Measurements from ENCODE around the gene ABCA1.

ABCA1 gene

DNA sequence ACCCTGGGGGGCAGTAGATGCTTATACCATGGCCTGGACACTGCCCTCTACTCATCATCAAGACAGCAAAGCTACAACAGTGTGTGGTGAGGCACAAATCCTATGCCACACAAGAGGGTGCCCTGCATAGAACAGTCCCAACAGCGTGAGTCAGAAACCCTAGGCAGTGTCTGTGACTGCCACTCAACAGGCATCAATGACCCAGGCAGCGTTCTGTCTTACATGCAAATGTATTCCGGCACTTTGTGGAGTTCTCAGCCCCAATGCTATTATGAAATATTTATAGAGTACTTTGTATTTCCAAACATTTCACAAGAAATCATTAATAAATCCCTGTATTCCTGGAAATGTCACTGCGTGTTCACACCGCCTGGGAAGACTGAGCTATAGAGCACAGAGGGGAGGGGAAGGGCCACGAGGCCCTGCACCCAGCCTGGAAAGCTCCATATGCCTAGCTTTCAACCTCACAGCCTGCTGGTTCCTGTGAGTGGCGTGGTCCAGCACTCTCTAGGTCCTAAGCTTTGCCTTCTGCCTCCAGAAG lies 86.3 kb downstream of the ABCA1 start:
- TF ChIP-seq, protein P1, sequence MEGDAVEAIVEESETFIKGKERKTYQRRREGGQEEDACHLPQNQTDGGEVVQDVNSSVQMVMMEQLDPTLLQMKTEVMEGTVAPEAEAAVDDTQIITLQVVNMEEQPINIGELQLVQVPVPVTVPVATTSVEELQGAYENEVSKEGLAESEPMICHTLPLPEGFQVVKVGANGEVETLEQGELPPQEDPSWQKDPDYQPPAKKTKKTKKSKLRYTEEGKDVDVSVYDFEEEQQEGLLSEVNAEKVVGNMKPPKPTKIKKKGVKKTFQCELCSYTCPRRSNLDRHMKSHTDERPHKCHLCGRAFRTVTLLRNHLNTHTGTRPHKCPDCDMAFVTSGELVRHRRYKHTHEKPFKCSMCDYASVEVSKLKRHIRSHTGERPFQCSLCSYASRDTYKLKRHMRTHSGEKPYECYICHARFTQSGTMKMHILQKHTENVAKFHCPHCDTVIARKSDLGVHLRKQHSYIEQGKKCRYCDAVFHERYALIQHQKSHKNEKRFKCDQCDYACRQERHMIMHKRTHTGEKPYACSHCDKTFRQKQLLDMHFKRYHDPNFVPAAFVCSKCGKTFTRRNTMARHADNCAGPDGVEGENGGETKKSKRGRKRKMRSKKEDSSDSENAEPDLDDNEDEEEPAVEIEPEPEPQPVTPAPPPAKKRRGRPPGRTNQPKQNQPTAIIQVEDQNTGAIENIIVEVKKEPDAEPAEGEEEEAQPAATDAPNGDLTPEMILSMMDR (IDR thresholded peaks at IDR 0.05; ENCODE audit: insufficient read depth, low read length, poor library complexity, severe bottlenecking) = no peak
- TF ChIP-seq EZH2phosphoT487 (conservative IDR thresholded peaks at IDR 0.05; ENCODE audit: low read length) = no peak
- no peaks in the 10 kb centered on the region for H3K27me3 ChIP-seq (ENCODE audit: low read length)
- no peaks in the 10 kb centered on the region for H4K20me1 ChIP-seq (ENCODE audit: low read depth, low read length)

DNA sequence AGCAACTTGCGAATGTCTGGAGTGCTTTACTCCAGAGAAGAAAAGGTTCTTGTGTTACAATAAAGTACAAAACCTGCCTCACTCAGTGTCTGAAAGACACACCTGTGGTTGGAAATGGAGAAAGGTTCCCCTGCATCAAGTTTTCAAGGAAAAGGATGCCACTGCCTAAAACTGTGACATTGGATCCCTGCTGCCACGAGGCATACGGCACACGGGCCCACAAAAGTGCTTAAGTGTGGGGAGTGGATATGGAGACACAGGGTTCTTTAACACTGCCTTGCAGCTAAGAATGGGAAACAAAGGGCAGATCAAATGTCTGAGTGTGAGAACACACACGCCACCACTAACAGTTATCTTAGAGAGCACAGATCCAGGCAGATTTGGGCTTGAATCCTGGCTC lies 89.0 kb downstream of the ABCA1 start:
- Histone ChIP-seq H3K9me3 (ENCODE audit: insufficient read depth, low read length) (no peaks in the 10 kb centered on the region), H3K9ac (ENCODE audit: low read length) (no peak overlapping the region), H3K9me2 (replicated peaks; ENCODE audit: insufficient read depth, low read length) (no peaks in the 10 kb centered on the region), H3K36me3 (ENCODE audit: low read length) (no peaks in the 10 kb centered on the region), H3K27me3 (ENCODE audit: low read length) (no peaks in the 10 kb centered on the region), H3K79me2 (ENCODE audit: insufficient read depth, low read length) (no peaks in the 10 kb centered on the region), H2AFZ (ENCODE audit: low read depth, low read length, severe bottlenecking) (no peak overlapping the region), H3F3A (ENCODE audit: insufficient read depth) (no peaks in the 10 kb centered on the region), H3K4me2 (ENCODE audit: low read depth, low read length, poor library complexity, severe bottlenecking) (no peak overlapping the region), H4K20me1 (ENCODE audit: low read depth, low read length) (no peaks in the 10 kb centered on the region), H3K4me3 (ENCODE audit: insufficient read depth, low read length, poor library complexity, severe bottlenecking) (no peak overlapping the region), H3K27ac (ENCODE audit: low read depth, low read length) (no peak overlapping the region)
- TF ChIP-seq EZH2phosphoT487 (conservative IDR thresholded peaks at IDR 0.05; ENCODE audit: low read length) = no peak
- TF ChIP-seq, protein P1 (IDR thresholded peaks at IDR 0.05; ENCODE audit: insufficient read depth, low read length, poor library complexity, severe bottlenecking) = no peak

More for the DNA sequence above, 86.3 kb downstream of the ABCA1 start:
- Histone ChIP-seq H3K9me2 (replicated peaks; ENCODE audit: insufficient read depth, low read length) (no peaks in the 10 kb centered on the region), H3K4me2 (ENCODE audit: low read depth, low read length, poor library complexity, severe bottlenecking) (no peak overlapping the region), H3K79me2 (ENCODE audit: insufficient read depth, low read length) (no peaks in the 10 kb centered on the region), H3K36me3 (ENCODE audit: low read length) (no peaks in the 10 kb centered on the region), H2AFZ (ENCODE audit: low read depth, low read length, severe bottlenecking) (no peak overlapping the region), H3K27ac (ENCODE audit: low read depth, low read length) (no peak overlapping the region), H3F3A (ENCODE audit: insufficient read depth) (no peaks in the 10 kb centered on the region), H3K9me3 (ENCODE audit: insufficient read depth, low read length) (no peaks in the 10 kb centered on the region), H3K4me3 (ENCODE audit: insufficient read depth, low read length, poor library complexity, severe bottlenecking) (no peak overlapping the region), H3K9ac (ENCODE audit: low read length) (no peak overlapping the region)

DNA sequence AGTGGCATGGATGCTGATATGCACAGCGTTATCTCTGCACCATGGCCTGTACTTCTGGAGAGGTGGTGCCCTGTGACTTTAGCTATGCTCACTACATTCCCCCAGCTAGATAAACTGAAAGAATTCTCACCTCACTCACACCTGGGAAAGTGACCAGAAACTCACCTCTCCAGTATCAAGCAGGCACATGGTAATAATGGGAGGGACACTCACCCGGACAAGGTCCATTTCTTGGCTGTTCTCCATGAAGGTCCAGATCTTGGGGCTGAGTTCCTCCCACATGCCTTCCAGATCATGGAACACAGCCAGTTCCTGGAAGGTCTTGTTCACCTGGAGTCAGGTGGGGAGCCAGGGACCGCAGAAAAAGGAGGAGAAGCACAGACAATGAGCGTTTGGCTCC lies 91.2 kb downstream of the ABCA1 start:
- H2AFZ ChIP-seq (ENCODE audit: low read depth, low read length, severe bottlenecking) = no peak overlapping the region
- no peaks in the 10 kb centered on the region for H3K27me3 ChIP-seq (ENCODE audit: low read length)
- no peaks in the 10 kb centered on the region for H4K20me1 ChIP-seq (ENCODE audit: low read depth, low read length)
- H3K9me2 ChIP-seq (replicated peaks; ENCODE audit: insufficient read depth, low read length) = no peaks in the 10 kb centered on the region
- no peak for TF ChIP-seq EZH2phosphoT487 (conservative IDR thresholded peaks at IDR 0.05; ENCODE audit: low read length)
- TF ChIP-seq, protein P1 (IDR thresholded peaks at IDR 0.05; ENCODE audit: insufficient read depth, low read length, poor library complexity, severe bottlenecking) = no peak
- H3K36me3 ChIP-seq (ENCODE audit: low read length) = no peaks in the 10 kb centered on the region
- H3K9ac ChIP-seq (ENCODE audit: low read length) = no peak overlapping the region
- no peaks in the 10 kb centered on the region for H3K9me3 ChIP-seq (ENCODE audit: insufficient read depth, low read length)
- no peaks in the 10 kb centered on the region for H3F3A ChIP-seq (ENCODE audit: insufficient read depth)
- H3K4me3 ChIP-seq (ENCODE audit: insufficient read depth, low read length, poor library complexity, severe bottlenecking) = no peak overlapping the region
- no peaks in the 10 kb centered on the region for H3K79me2 ChIP-seq (ENCODE audit: insufficient read depth, low read length)
- H3K4me2 ChIP-seq (ENCODE audit: low read depth, low read length, poor library complexity, severe bottlenecking) = no peak overlapping the region
- H3K27ac ChIP-seq (ENCODE audit: low read depth, low read length) = no peak overlapping the region

Data from SU-DHL-6 (cell line).